ENCODE results near the gene ADCY9.
"Not testable (repeated sequence)": the region's sequence is repeated elsewhere in the genome, so short reads cannot be mapped to it uniquely, and the experiment has no call there.

ADCY9 gene

DNA sequence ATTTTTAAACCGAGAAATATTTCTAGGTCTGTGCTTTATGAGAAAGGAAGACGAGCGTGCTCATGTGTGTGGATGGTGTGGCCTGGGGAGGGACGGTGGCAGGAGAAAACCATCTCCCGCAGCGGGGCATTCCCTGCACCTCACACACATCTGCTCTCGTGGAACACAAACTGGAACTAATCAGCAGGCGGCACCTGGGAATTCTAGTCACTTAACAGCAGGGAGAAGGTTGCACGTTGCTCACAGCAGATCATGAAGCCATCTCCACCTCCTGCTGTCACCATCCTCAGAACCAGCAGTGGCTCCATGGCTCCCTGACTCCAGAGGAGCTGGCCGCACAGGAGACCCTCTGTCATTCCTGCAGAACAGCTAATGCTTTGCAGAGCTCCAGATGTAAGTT, 35.2 kb downstream of the ADCY9 start:
- TF ChIP-seq POLR2A (IDR thresholded peaks at IDR 0.05; ENCODE audit: extremely low read depth, insufficient read length) (no peak), MYC (IDR thresholded peaks at IDR 0.05; ENCODE audit: low read depth, low read length) (no peak)
- TF ChIP-seq, protein P1, sequence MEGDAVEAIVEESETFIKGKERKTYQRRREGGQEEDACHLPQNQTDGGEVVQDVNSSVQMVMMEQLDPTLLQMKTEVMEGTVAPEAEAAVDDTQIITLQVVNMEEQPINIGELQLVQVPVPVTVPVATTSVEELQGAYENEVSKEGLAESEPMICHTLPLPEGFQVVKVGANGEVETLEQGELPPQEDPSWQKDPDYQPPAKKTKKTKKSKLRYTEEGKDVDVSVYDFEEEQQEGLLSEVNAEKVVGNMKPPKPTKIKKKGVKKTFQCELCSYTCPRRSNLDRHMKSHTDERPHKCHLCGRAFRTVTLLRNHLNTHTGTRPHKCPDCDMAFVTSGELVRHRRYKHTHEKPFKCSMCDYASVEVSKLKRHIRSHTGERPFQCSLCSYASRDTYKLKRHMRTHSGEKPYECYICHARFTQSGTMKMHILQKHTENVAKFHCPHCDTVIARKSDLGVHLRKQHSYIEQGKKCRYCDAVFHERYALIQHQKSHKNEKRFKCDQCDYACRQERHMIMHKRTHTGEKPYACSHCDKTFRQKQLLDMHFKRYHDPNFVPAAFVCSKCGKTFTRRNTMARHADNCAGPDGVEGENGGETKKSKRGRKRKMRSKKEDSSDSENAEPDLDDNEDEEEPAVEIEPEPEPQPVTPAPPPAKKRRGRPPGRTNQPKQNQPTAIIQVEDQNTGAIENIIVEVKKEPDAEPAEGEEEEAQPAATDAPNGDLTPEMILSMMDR (IDR thresholded peaks at IDR 0.05; ENCODE audit: low read depth, low read length), result no peak
- TF ChIP-seq, protein P2, sequence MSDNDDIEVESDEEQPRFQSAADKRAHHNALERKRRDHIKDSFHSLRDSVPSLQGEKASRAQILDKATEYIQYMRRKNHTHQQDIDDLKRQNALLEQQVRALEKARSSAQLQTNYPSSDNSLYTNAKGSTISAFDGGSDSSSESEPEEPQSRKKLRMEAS (IDR thresholded peaks at IDR 0.05; ENCODE audit: low read depth, low read length), result no peak
- H3K4me3 ChIP-seq (ENCODE audit: low read depth, low read length), result no peak overlapping the region
- DNase-seq (ENCODE audit: low read depth), result no peak

DNA sequence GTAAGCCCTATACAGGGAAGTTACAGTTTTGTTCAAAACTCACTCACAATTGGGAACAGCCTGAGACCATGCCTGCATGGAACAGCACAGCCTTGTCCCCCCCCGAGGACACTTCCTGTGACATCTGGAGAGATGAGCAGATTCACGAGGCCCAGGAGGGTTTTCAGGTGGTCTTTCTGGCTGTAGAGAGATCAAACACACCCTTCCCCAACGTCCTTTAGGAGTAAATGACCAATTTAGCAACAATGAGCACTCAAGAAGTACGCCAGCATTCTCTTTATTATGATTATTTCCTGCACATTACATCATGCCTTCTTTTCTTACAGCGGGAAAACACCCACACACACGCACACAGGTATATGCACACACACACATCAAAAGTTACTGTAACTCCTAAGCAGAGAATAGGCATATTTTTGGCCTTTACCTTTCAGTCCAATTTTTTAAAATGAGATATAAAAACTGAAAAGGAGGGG, 39.0 kb downstream of the ADCY9 start:
- no peak for TF ChIP-seq POLR2A (IDR thresholded peaks at IDR 0.05; ENCODE audit: extremely low read depth, insufficient read length)
- TF ChIP-seq MYC (IDR thresholded peaks at IDR 0.05; ENCODE audit: low read depth, low read length), result no peak
- TF ChIP-seq, protein P2 (IDR thresholded peaks at IDR 0.05; ENCODE audit: low read depth, low read length), result no peak
- TF ChIP-seq, protein P1 (IDR thresholded peaks at IDR 0.05; ENCODE audit: low read depth, low read length), result no peak
- H3K4me3 ChIP-seq (ENCODE audit: low read depth, low read length), result no peak overlapping the region
- no peak for DNase-seq (ENCODE audit: low read depth)

DNA sequence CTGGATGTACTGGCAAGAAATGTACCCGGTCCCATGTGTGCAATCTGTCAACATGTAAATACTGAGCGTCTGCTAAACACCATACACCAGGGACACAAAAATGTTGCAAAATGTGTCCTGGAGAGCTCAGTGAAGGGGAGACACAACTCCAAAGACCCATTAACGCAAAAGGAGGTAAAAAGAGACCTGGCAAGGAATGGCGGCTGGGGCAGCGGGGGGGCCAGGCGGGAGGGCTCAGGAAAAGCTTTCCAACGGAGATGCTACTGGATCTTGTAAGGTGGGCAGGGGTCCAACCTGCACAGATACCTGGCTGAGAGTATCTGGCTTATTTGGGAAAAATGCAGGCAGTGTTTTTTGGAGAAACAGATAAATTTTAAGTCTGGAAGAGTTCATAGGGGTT, 40.7 kb downstream of the ADCY9 start:
- no peak for DNase-seq (ENCODE audit: low read depth)
- H3K4me3 ChIP-seq (ENCODE audit: low read depth, low read length), result no peak overlapping the region
- TF ChIP-seq, protein P2 (IDR thresholded peaks at IDR 0.05; ENCODE audit: low read depth, low read length), result no peak
- TF ChIP-seq POLR2A (IDR thresholded peaks at IDR 0.05; ENCODE audit: extremely low read depth, insufficient read length) (no peak), MYC (IDR thresholded peaks at IDR 0.05; ENCODE audit: low read depth, low read length) (no peak)
- TF ChIP-seq, protein P1 (IDR thresholded peaks at IDR 0.05; ENCODE audit: low read depth, low read length), result no peak

DNA sequence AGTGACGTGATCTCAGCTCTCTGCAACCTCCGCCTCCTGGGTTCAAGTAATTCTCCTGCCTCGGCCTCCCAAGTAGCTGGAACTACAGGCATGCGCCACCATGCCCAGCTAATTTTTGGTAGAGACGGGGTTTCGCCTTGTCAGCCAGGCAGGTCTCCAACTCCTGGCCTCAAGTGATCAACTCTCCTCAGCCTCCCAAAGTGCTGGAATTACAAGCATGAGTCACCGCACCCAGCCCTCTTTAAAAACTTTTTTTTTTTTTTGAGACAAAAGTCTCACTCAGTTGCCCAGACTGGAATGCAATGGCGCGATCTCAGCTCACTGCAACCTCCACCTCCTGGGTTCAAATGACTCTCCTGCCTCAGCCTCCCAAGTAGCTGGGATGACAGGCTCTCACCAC, 43.1 kb downstream of the ADCY9 start:
- not testable (repeated sequence) for DNase-seq (ENCODE audit: low read depth); H3K4me3 ChIP-seq (ENCODE audit: low read depth, low read length)

DNA sequence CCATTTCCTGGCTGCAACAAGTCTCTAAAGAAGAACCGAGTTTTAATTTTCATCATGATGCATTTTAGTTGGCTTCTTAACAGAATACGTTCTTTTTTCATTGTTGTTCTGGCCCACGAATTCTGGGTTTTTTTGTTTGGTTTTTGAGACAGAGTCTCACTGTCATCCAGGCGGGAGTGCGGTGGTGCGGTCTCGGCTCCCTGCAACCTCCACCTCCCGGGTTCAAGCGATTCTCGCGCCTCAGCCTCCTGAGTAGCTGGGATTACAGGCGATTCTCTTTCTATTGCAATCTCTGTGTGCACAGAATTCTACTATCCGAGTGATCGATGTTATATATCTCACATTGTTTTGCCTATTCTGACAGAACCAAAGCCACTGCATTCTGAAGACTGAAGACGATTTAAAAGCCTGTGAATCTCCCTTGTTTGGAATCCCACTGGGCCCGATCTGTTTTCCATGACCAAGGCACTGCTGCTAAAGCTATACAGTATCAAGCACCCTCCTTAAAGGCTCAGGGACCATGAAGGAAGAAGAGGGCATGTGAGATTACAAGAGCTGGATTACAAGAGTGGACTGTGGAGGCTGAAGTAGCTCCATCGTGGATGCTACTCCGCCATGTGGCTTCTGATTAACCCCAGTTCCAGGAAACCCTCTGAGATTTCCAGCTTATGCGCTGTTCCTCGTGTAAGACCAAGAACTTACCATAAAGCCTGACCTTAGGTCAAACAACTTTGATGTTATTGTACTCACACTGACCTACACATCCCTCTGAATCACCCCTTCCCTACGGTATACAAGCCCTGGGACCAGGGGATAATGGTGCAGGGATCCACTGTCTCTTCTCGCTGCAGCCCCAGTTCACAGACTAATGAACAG, 44.3 kb downstream of the ADCY9 start:
- no peak for DNase-seq (ENCODE audit: low read depth)
- TF ChIP-seq MYC (IDR thresholded peaks at IDR 0.05; ENCODE audit: low read depth, low read length) (no peak), POLR2A (IDR thresholded peaks at IDR 0.05; ENCODE audit: extremely low read depth, insufficient read length) (no peak)
- TF ChIP-seq, protein P1 (IDR thresholded peaks at IDR 0.05; ENCODE audit: low read depth, low read length), result no peak
- TF ChIP-seq, protein P2 (IDR thresholded peaks at IDR 0.05; ENCODE audit: low read depth, low read length), result no peak

DNA sequence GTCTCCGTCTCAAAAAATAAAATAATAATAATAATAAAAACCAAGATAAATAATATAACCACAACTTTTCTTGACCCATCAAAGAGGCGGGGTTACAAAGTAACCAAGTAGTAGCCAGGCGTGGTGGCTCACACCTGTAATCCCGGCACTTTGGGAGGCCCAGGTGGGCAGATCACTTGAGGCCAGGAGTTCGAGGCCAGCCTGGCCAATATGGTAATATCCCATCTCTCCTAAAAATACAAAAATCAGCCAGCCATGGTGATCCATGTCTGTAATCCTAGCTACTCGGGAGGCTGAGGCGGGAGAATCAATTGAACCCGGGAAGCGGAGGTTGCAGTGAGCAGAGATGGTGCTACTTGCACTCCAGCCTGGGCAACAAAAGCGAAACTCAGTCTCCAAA, 45.3 kb downstream of the ADCY9 start:
- no peak overlapping the region for H3K4me3 ChIP-seq (ENCODE audit: low read depth, low read length)
- TF ChIP-seq, protein P1 (IDR thresholded peaks at IDR 0.05; ENCODE audit: low read depth, low read length), result no peak
- TF ChIP-seq MYC (IDR thresholded peaks at IDR 0.05; ENCODE audit: low read depth, low read length) (no peak), POLR2A (IDR thresholded peaks at IDR 0.05; ENCODE audit: extremely low read depth, insufficient read length) (no peak)
- TF ChIP-seq, protein P2 (IDR thresholded peaks at IDR 0.05; ENCODE audit: low read depth, low read length), result no peak
- no peak for DNase-seq (ENCODE audit: low read depth)

More for the DNA sequence above, 44.3 kb downstream of the ADCY9 start:
- no peak overlapping the region for H3K4me3 ChIP-seq (ENCODE audit: low read depth, low read length)
